Liver (tissue), 3 donors: ENCODE data around the gene ENOX1.

Experiments
- JUND ChIP-seq, 2 donors: IDR thresholded peaks; 2 replicates each; pipeline ENCODE4 v1.6.1; 2016; ENCODE audit warnings: antibody characterized with exemption in 2 of 2
- RAD21 ChIP-seq, 2 donors: IDR thresholded peaks; 2 replicates each; pipeline ENCODE4 v1.6.1; 2016; ENCODE audit warnings: antibody characterized with exemption in 2 of 2, mild to moderate bottlenecking in 2 of 2
- RXRA ChIP-seq, 2 donors: IDR thresholded peaks; 2 replicates each; pipeline ENCODE4 v1.6.1; 2017 to 2018; ENCODE audit warnings: antibody characterized with exemption in 2 of 2, mild to moderate bottlenecking in 1 of 2
- YY1 ChIP-seq: IDR thresholded peaks from 2 replicates; pipeline ENCODE4 v1.6.1; 2016; ENCODE audit warnings: antibody characterized with exemption, mild to moderate bottlenecking
- TF ChIP-seq, protein P1 (sequence below): fragments of 150-350 bp; IDR thresholded peaks from 2 replicates; pipeline ENCODE4 v1.5.1; 2017; ENCODE audit warnings: improper control_type of control experiment, low read depth, low read length; ENCODE audit not compliant: missing input control
- TF ChIP-seq, protein P2 (sequence below): IDR thresholded peaks from 2 replicates; pipeline ENCODE4 v1.6.1; 2016; ENCODE audit warnings: antibody characterized with exemption
- donor health status: healthy.
- donor health status: healthy.

DNA sequence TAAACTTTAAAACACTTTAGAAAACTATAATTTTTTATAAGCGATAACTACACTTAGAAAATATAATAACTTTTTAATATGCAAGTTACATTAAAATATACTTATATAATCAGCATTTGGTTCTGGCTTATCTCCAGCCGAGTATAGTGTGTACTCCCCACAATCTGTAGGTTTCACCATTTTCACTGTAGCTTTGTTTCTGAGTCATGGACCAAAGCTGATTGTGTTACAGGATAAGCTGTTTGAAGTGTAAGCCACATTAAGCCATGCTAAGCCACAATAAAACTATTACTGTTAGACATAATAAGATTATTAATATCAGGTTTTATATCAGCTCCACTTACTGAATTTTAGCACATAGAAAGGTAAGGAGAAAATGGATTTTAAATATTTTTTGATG, 48.9 kb upstream of the ENOX1 start:
- TF ChIP-seq YY1 (no peak), JUND (IDR thresholded peaks at IDR 0.05) (no peak), RXRA (IDR thresholded peaks at IDR 0.05) (no peak), RAD21 (IDR thresholded peaks at IDR 0.05) (no peak)
- TF ChIP-seq, protein P1, sequence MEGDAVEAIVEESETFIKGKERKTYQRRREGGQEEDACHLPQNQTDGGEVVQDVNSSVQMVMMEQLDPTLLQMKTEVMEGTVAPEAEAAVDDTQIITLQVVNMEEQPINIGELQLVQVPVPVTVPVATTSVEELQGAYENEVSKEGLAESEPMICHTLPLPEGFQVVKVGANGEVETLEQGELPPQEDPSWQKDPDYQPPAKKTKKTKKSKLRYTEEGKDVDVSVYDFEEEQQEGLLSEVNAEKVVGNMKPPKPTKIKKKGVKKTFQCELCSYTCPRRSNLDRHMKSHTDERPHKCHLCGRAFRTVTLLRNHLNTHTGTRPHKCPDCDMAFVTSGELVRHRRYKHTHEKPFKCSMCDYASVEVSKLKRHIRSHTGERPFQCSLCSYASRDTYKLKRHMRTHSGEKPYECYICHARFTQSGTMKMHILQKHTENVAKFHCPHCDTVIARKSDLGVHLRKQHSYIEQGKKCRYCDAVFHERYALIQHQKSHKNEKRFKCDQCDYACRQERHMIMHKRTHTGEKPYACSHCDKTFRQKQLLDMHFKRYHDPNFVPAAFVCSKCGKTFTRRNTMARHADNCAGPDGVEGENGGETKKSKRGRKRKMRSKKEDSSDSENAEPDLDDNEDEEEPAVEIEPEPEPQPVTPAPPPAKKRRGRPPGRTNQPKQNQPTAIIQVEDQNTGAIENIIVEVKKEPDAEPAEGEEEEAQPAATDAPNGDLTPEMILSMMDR = no peak
- TF ChIP-seq, protein P2, sequence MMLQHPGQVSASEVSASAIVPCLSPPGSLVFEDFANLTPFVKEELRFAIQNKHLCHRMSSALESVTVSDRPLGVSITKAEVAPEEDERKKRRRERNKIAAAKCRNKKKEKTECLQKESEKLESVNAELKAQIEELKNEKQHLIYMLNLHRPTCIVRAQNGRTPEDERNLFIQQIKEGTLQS = no peak
